Calu3 (cell line): ENCODE measurements around the gene MACF1. TPM values are rescaled to one million over a fixed set of nuclear protein-coding genes. Genes with fewer than 3 reads are reported as not detected.
"Not testable (repeated sequence)": the region's sequence is repeated elsewhere in the genome, so short reads cannot be mapped to it uniquely, and the experiment has no call there.

ENCODE experiments used
- BruUV-seq: library from RNA; stranded (reverse); fragments of 400-500 nt; replicated peaks from 2 replicates; lab custom pipeline; 2021; lab: Mats Ljungman, UMichigan
- CTCF ChIA-PET: fragments of 300-600 bp; sonication (Branson Sonifier 250); formaldehyde crosslinking; loops from one replicate; lab custom pipeline; 2022; ENCODE audit warnings: antibody characterized with exemption; lab: Charles Lee
- DNase-seq: peaks from one replicate; pipeline ENCODE4 v3.0.0; 2022
- H3K27ac Mint-ChIP-seq: one replicate; pipeline ENCODE4 v1.8.0; 2022; ENCODE audit warnings: mixed read lengths; ENCODE audit not compliant: unreplicated experiment
- H3K27me3 Mint-ChIP-seq: one replicate; pipeline ENCODE4 v1.8.0; 2022; ENCODE audit warnings: mixed read lengths; ENCODE audit not compliant: unreplicated experiment
- H3K36me3 Mint-ChIP-seq: one replicate; pipeline ENCODE4 v1.8.0; 2022; ENCODE audit warnings: mild to moderate bottlenecking, moderate library complexity, mixed read lengths; ENCODE audit not compliant: insufficient read depth, unreplicated experiment
- H3K4me1 Mint-ChIP-seq: one replicate; pipeline ENCODE4 v1.8.0; 2022; ENCODE audit warnings: mild to moderate bottlenecking, low read depth, mixed read lengths; ENCODE audit not compliant: unreplicated experiment
- H3K4me3 Mint-ChIP-seq: one replicate; pipeline ENCODE4 v1.8.0; 2022; ENCODE audit warnings: mild to moderate bottlenecking, low read depth, moderate library complexity, mixed read lengths; ENCODE audit not compliant: unreplicated experiment
- H3K9me3 Mint-ChIP-seq: one replicate; pipeline ENCODE4 v1.8.0; 2022; ENCODE audit warnings: low read depth, mixed read lengths; ENCODE audit not compliant: unreplicated experiment
- CTCF ChIP-seq: fragments of 200-600 bp; IDR thresholded peaks from one replicate; pipeline ENCODE4 v1.8.0; 2022; ENCODE audit warnings: antibody characterized with exemption; ENCODE audit not compliant: unreplicated experiment
- intact Hi-C: fragments of 100-400 bp; cut with micrococcal nuclease; formaldehyde crosslinking; loops from one replicate; pipeline ENCODE4 v1.10.0; 2022; ENCODE audit not compliant: unreplicated experiment
- total RNA-seq: library from RNA; stranded (reverse); gene quantifications from 2 replicates; pipeline ENCODE4 v1.2.3, GENCODE V29; 2022

The MACF1 gene
- total RNA-seq, 1 experiment from 2014 or later: 705 TPM

- CTCF ChIA-PET: interaction anchor here (0.6 kb wide), 1 partner anchor 32 kb away, joined by 3 read pairs; no protein-coding TSS in a partner anchor
- Mint-ChIP-seq H3K9me3 (no peaks in the 10 kb centered on the region), H3K4me3 (no peak overlapping the region), H3K27ac (peak overlapping the region; percentile 57), H3K36me3 (peaks cover 13% of the 10 kb centered on the region), H3K27me3 (no peaks in the 10 kb centered on the region), H3K4me1 (peaks cover 46% of the 10 kb centered on the region)
- no peak for DNase-seq
- BruUV-seq: no TSS peak
- TF ChIP-seq CTCF: no peak
- intact Hi-C loops: loop anchor here (10.0 kb wide), 1 partner anchor 218 kb away; no protein-coding TSS in a partner anchor
These were observed 8.0 kb upstream of the MACF1 start for GRCh38 chr1:39196244-39197215.

GRCh38 chr1:39199593-39199992 is 4.9 kb upstream of the MACF1 start:
- H3K4me3 Mint-ChIP-seq: no peak overlapping the region
- peaks cover 28% of the 10 kb centered on the region for H3K4me1 Mint-ChIP-seq
- no peaks in the 10 kb centered on the region for H3K27me3 Mint-ChIP-seq
- no peaks in the 10 kb centered on the region for H3K9me3 Mint-ChIP-seq
- H3K27ac Mint-ChIP-seq: peak overlapping the region; percentile 8
- TF ChIP-seq CTCF: no peak
- CTCF ChIA-PET: no interaction called here
- intact Hi-C loops: loop anchor here (10.0 kb wide), 1 partner anchor 215 kb away; no protein-coding TSS in a partner anchor
- BruUV-seq: no TSS peak
- H3K36me3 Mint-ChIP-seq: no peaks in the 10 kb centered on the region
- DNase-seq: no peak

- TF ChIP-seq CTCF: no peak
- intact Hi-C loops: no loop called here
- Mint-ChIP-seq H3K27ac (peak overlapping the region; percentile 12), H3K36me3 (peaks cover 4% of the 10 kb centered on the region), H3K27me3 (no peaks in the 10 kb centered on the region), H3K9me3 (no peaks in the 10 kb centered on the region), H3K4me1 (peaks cover 16% of the 10 kb centered on the region), H3K4me3 (no peak overlapping the region)
- no peak for DNase-seq
- CTCF ChIA-PET: interaction anchor here (1.1 to 1.7 kb wide), 2 partner anchors 10 to 13 kb away, joined by 3 to 11 read pairs; no protein-coding TSS in a partner anchor
- no TSS peak for BruUV-seq
These were observed 746 bp downstream of the MACF1 start for GRCh38 chr1:39205102-39205780.

DNA sequence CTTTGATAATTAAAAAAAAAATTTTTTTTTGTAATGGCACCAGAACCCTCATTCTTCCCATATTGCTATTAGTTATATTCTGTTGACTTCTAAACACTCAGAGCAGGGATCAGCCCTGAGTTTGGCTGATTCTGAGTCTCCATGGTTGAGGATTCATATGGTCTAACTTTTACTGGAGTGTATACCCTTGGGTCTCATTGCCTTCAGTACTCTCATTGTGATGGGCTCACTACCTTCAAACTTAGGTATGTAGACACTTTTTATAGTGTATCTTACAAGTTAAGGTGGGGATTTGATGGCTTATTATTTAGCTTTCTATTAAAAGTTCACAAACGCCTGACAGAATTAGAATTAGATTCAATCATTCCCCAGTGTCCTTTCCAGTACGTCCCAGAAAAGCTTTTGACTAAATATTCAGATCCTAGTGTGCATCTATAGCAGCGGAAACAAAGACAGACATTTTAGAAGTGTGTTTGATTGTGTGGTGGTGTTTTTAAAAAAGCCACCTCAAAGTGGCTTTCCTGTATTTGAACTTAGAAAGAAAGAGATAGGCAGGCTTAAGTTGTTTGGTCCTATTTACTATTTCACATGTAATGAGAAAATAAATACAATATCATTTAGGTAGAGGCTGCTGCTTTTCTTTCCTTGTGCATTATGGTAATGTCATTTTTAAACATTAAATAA is 1.4 kb downstream of the MACF1 start:
- TF ChIP-seq CTCF: no peak
- intact Hi-C loops: no loop called here
- H3K27me3 Mint-ChIP-seq: no peaks in the 10 kb centered on the region
- CTCF ChIA-PET: interaction anchor here (1.7 kb wide), 1 partner anchor 14 kb away, joined by 11 read pairs; no protein-coding TSS in a partner anchor
- no peaks in the 10 kb centered on the region for H3K9me3 Mint-ChIP-seq
- BruUV-seq: no TSS peak
- H3K4me1 Mint-ChIP-seq: peaks cover 16% of the 10 kb centered on the region
- no peak overlapping the region for H3K27ac Mint-ChIP-seq
- DNase-seq: no peak
- peaks cover 4% of the 10 kb centered on the region for H3K36me3 Mint-ChIP-seq
- H3K4me3 Mint-ChIP-seq: no peak overlapping the region

DNA sequence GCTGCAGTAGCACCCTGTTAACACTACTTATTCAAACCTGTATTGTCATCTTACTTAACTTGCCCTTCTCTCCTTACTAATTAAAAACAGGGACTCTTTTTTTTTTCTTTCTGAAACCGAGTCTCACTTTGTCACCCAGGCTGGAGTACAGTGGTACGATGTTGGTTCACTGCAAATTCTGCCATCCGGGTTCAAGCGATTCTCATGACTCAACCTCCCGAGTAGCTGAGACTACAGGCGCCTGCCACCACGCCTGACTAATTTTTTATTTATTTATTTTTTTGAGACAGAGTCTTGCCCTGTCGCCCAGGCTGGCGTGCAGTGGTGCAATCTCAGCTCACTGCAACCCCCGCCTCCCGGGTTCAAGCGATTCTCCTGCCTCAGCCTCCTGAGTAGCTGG is 3.9 kb downstream of the MACF1 start:
- H3K27ac Mint-ChIP-seq, H3K36me3 Mint-ChIP-seq, H3K4me3 Mint-ChIP-seq, H3K9me3 Mint-ChIP-seq, intact Hi-C loops, DNase-seq, BruUV-seq, CTCF ChIA-PET, H3K27me3 Mint-ChIP-seq: not testable (repeated sequence)
- H3K4me1 Mint-ChIP-seq: peaks cover 20% of the 10 kb centered on the region
